Astrocyte of the cerebellum (primary cell): ENCODE measurements around the gene RIPOR3.

Experiments
- DNase-seq: peaks from one replicate; pipeline ENCODE4 v3.0.0-alpha.2; 2011; ENCODE audit warnings: low read depth
- H3K4me3 ChIP-seq: 2 replicates; pipeline ENCODE4 v1.5.1; 2011; ENCODE audit warnings: mild to moderate bottlenecking, low read depth, low read length, moderate library complexity
- in situ Hi-C: cut with HindIII; loops from 2 replicates; pipeline ENCODE4 v1.10.0; 2017; ENCODE audit warnings: low sequenced_read_pairs
- TF ChIP-seq, protein P1 (sequence below): IDR thresholded peaks from 2 replicates; pipeline ENCODE4 v1.5.1; 2012; ENCODE audit warnings: low read length, low read depth, moderate library complexity, mild to moderate bottlenecking; ENCODE audit errors: missing control alignments

Gene RIPOR3

DNA sequence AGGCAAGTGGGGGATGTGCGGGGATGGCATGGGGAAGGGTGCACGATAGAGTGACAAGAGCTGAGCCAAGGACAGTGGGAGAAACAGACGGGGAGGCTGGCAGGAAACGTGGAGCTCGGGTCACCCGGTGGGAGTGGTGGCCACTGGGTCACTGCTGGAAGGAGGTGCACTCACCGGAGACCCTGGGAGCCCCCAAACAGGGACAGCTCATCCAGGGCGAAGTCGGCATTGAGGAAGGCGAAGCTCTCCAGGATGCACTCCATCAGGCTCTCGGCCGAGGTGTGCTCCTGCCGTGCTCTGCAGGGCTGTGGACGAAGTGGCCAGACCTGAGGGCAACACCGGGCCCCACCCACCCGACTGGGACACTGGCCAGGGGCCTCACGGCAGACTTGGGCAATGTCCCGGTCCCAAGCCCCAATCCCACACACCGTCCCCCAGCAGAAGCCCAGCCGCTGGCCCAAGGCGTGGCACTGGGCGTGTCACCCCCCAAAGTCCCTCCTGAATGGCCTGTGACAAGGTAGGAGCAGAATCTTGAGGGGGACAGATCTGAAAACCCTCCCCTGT lies 93.9 kb downstream of the RIPOR3 start:
- in situ Hi-C loops, result no loop called here
- no peak overlapping the region for H3K4me3 ChIP-seq
- TF ChIP-seq, protein P1, sequence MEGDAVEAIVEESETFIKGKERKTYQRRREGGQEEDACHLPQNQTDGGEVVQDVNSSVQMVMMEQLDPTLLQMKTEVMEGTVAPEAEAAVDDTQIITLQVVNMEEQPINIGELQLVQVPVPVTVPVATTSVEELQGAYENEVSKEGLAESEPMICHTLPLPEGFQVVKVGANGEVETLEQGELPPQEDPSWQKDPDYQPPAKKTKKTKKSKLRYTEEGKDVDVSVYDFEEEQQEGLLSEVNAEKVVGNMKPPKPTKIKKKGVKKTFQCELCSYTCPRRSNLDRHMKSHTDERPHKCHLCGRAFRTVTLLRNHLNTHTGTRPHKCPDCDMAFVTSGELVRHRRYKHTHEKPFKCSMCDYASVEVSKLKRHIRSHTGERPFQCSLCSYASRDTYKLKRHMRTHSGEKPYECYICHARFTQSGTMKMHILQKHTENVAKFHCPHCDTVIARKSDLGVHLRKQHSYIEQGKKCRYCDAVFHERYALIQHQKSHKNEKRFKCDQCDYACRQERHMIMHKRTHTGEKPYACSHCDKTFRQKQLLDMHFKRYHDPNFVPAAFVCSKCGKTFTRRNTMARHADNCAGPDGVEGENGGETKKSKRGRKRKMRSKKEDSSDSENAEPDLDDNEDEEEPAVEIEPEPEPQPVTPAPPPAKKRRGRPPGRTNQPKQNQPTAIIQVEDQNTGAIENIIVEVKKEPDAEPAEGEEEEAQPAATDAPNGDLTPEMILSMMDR, result no peak
- no peak for DNase-seq

DNA sequence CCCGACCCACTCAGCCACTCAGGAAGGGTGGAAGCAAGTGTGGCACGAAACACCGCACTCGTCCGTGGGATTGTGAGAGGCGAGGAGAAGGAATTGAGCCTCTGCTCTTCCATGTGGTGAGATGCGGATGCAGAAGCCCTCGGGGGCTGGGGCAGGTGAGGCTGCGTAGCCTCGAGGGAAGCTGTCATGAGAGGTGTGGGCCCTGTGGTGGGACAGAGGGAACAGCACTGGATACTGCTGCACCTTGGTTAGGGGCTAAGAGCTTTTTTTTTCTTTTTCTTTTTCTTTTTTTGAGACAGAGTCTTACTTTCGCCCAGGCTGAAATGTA lies 94.7 kb downstream of the RIPOR3 start:
- no peak for DNase-seq
- H3K4me3 ChIP-seq, result no peak overlapping the region
- TF ChIP-seq, protein P1, result no peak
- in situ Hi-C loops, result no loop called here

DNA sequence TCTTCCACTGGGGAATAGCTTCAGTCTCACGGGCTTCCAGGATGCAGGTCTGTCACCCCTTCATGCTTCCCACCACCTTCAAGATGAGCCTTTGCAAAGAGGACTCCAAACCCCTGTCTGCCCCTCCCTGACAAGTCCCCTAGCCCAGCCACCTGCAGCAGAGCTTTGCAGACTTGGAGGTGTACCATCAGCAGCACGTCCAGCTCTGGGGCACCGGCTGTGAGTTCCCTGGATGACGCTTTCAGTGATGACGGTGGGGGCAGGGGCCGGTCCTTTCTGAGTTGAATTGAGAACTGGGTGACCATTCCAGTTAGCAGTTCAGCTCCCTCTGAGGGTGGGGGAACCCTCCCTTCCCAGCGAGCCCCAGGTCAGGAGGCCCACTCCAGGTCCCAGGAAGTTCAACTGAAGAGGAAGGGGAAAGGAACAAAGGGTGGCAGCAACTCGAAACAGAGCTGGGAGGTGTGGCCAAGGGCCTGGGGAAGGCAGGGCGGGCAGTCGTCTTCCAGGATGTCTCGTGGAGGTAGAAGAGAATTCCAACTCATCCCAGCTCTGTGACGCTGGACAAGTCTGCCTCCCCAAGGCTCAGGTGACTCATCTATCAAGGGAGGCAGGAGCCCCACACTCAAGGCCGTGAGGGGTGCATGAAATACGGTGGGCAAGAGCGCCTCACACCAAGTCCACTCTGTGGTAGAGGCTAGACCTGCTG lies 95.2 kb downstream of the RIPOR3 start:
- DNase-seq, result no peak
- in situ Hi-C loops, result no loop called here
- no peak overlapping the region for H3K4me3 ChIP-seq
- TF ChIP-seq, protein P1, result no peak

DNA sequence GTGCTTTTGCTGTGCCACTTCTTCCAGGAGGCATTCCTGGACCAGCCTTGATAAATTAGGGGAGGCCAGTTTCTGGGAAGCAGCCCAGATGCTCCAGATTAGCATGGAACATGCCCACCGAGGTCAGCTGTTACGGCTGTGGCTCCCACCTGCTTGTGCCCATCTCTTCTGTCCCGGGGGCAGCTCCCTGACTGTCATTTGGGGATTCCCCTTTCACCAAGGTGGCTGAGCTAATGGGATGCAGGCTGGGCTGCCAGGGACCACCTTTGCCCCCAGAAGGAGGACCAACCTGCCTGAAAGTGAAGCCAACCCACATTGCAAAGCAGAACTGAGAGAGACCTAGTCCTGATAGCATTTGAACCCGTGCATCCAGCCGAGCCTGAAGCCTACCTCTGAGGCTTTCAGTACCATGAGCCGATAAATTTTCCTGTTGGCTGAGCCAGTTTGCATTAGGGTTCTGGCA lies 95.9 kb downstream of the RIPOR3 start:
- in situ Hi-C loops, result no loop called here
- H3K4me3 ChIP-seq, result no peak overlapping the region
- TF ChIP-seq, protein P1, result no peak
- DNase-seq, result no peak

DNA sequence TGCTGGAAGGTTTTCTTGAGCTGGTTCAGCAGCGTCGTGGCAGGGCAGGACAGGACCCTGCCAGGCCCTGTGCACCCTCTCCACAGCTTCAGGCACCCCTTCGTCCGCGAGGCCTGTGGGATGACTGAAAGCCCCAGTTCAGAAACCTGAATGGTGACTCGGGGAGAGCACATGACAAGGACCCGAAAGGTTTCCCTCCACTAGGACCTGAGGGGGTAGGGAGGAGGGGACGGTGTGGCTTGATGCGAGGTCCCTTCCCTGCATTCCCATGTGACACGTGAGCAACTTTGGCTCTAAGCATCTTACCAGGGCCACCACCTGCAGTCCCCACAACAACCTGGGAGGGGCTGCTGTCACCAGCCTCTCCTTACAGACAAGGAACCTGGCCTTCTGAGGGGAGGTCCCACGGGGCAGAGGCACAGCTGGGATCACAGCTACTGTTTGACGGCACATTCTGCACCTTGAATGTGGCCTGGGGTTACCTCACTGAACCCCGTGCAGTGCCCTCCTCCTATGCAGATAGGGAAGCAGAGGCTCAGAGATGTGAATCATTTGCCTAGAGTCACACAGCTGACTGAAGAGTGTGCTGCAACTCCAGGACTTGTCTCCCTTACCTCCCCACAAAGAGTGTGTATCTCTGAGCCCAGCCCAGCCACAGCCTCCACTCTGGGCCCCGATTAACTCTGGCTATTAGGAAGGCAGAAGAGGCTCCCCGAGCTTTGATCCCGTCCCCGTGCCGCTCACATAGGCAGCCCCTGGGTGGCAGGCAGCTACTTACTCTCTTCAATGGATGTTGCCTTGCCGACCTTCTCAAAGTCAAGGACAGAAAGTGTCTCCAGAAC lies 96.5 kb downstream of the RIPOR3 start:
- no peak overlapping the region for H3K4me3 ChIP-seq
- in situ Hi-C loops, result no loop called here
- DNase-seq, result no peak
- TF ChIP-seq, protein P1, result no peak

DNA sequence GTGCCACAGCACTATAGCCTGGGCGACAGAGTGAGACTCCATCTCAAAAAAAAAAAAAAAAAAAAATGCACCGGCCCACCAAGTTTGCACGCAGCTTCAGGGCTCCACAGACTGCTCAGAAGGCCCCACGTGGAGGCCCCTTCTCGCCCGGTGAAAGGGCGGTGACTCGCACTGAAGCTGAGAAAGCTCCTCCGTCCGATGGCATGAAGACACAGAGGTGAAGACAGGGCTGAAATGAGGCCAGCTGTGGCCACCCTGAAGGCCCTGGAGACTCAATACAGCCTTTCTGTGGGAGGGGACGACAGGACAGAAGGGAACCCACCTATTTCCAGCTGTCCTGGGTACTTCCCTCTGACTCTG lies 97.1 kb downstream of the RIPOR3 start:
- DNase-seq, result no peak
- in situ Hi-C loops, result no loop called here
- TF ChIP-seq, protein P1, result no peak
- no peak overlapping the region for H3K4me3 ChIP-seq
